ENCODE results near the gene MAPK12.

MAPK12 gene

GRCh38 chr22:50261615-50262459 is at the start of gene MAPK12:
Gene MAPK12 (minus strand): TSS chr22:50261683. CDS start chr22:50261509, 174 bp downstream.
- H3K27me3 ChIP-seq (ENCODE audit: control insufficient read depth, insufficient read depth, low read length) = peaks cover 39% of the 10 kb centered on the region
- H3K9ac ChIP-seq (ENCODE audit: low read depth, low read length) = no peak within 1 kb of the TSS
- H3K4me1 ChIP-seq (ENCODE audit: control insufficient read depth, insufficient read depth, low read length) = peaks cover 13% of the 10 kb centered on the region
- no peaks in the 10 kb centered on the region for H3K9me3 ChIP-seq (ENCODE audit: control insufficient read depth, insufficient read depth, low read length)
- peak within 1 kb of the TSS; percentile 64 for H3K4me3 ChIP-seq (ENCODE audit: low read depth, low read length)
- H3K27ac ChIP-seq (ENCODE audit: low read depth, low read length) = no peak within 1 kb of the TSS
- H3K36me3 ChIP-seq (ENCODE audit: control insufficient read depth, insufficient read depth, low read length) = 0 out of 2 replicates have a peak, but pooled peaks cover 3% of the 10 kb centered on the region

GRCh38 chr22:50310949-50311444 is 49.5 kb upstream of the MAPK12 start:
- Histone ChIP-seq H3K9ac (ENCODE audit: low read depth, low read length) (no peak overlapping the region), H3K4me1 (ENCODE audit: control insufficient read depth, insufficient read depth, low read length) (peaks cover 7% of the 10 kb centered on the region), H3K36me3 (ENCODE audit: control insufficient read depth, insufficient read depth, low read length) (no peaks in the 10 kb centered on the region), H3K27me3 (ENCODE audit: control insufficient read depth, insufficient read depth, low read length) (peaks cover 3% of the 10 kb centered on the region; the same call in 1 of the 2 replicates), H3K9me3 (ENCODE audit: control insufficient read depth, insufficient read depth, low read length) (no peaks in the 10 kb centered on the region), H3K4me3 (ENCODE audit: low read depth, low read length) (no peak overlapping the region), H3K27ac (ENCODE audit: low read depth, low read length) (no peak overlapping the region)

- Histone ChIP-seq H3K9me3 (ENCODE audit: control insufficient read depth, insufficient read depth, low read length) (no peaks in the 10 kb centered on the region), H3K4me1 (ENCODE audit: control insufficient read depth, insufficient read depth, low read length) (peaks cover 11% of the 10 kb centered on the region), H3K4me3 (ENCODE audit: low read depth, low read length) (no peak overlapping the region), H3K36me3 (ENCODE audit: control insufficient read depth, insufficient read depth, low read length) (no peaks in the 10 kb centered on the region), H3K27me3 (ENCODE audit: control insufficient read depth, insufficient read depth, low read length) (peaks cover 4% of the 10 kb centered on the region; the same call in 1 of the 2 replicates), H3K9ac (ENCODE audit: low read depth, low read length) (no peak overlapping the region), H3K27ac (ENCODE audit: low read depth, low read length) (no peak overlapping the region)
Measured at GRCh38 chr22:50310031-50310722, 48.7 kb upstream of the MAPK12 start.

- peaks cover 8% of the 10 kb centered on the region for H3K4me1 ChIP-seq (ENCODE audit: control insufficient read depth, insufficient read depth, low read length)
- H3K27me3 ChIP-seq (ENCODE audit: control insufficient read depth, insufficient read depth, low read length) = peaks cover 4% of the 10 kb centered on the region; the same call in 1 of the 2 replicates
- no peak overlapping the region for H3K9ac ChIP-seq (ENCODE audit: low read depth, low read length)
- no peaks in the 10 kb centered on the region for H3K36me3 ChIP-seq (ENCODE audit: control insufficient read depth, insufficient read depth, low read length)
- no peak overlapping the region for H3K4me3 ChIP-seq (ENCODE audit: low read depth, low read length)
- H3K9me3 ChIP-seq (ENCODE audit: control insufficient read depth, insufficient read depth, low read length) = no peaks in the 10 kb centered on the region
- H3K27ac ChIP-seq (ENCODE audit: low read depth, low read length) = no peak overlapping the region
Measured at GRCh38 chr22:50309601-50309991, 48.1 kb upstream of the MAPK12 start.

GRCh38 chr22:50308986-50309600 is 47.6 kb upstream of the MAPK12 start:
- peaks cover 10% of the 10 kb centered on the region for H3K4me1 ChIP-seq (ENCODE audit: control insufficient read depth, insufficient read depth, low read length)
- no peak overlapping the region for H3K9ac ChIP-seq (ENCODE audit: low read depth, low read length)
- no peak overlapping the region for H3K4me3 ChIP-seq (ENCODE audit: low read depth, low read length)

GRCh38 chr22:50308597-50308935 is 47.1 kb upstream of the MAPK12 start:
- peaks cover 4% of the 10 kb centered on the region; the same call in 1 of the 2 replicates for H3K27me3 ChIP-seq (ENCODE audit: control insufficient read depth, insufficient read depth, low read length)
- no peak overlapping the region for H3K4me3 ChIP-seq (ENCODE audit: low read depth, low read length)
- no peaks in the 10 kb centered on the region for H3K9me3 ChIP-seq (ENCODE audit: control insufficient read depth, insufficient read depth, low read length)
- peaks cover 14% of the 10 kb centered on the region for H3K4me1 ChIP-seq (ENCODE audit: control insufficient read depth, insufficient read depth, low read length)
- no peaks in the 10 kb centered on the region for H3K36me3 ChIP-seq (ENCODE audit: control insufficient read depth, insufficient read depth, low read length)
- H3K27ac ChIP-seq (ENCODE audit: low read depth, low read length) = no peak overlapping the region
- H3K9ac ChIP-seq (ENCODE audit: low read depth, low read length) = no peak overlapping the region

More at GRCh38 chr22:50308986-50309600, 47.6 kb upstream of the MAPK12 start:
- H3K9me3 ChIP-seq (ENCODE audit: control insufficient read depth, insufficient read depth, low read length) = no peaks in the 10 kb centered on the region
- H3K27ac ChIP-seq (ENCODE audit: low read depth, low read length) = no peak overlapping the region
- peaks cover 4% of the 10 kb centered on the region; the same call in 1 of the 2 replicates for H3K27me3 ChIP-seq (ENCODE audit: control insufficient read depth, insufficient read depth, low read length)
- no peaks in the 10 kb centered on the region for H3K36me3 ChIP-seq (ENCODE audit: control insufficient read depth, insufficient read depth, low read length)

GRCh38 chr22:50307890-50308596 is 46.6 kb upstream of the MAPK12 start:
- no peaks in the 10 kb centered on the region for H3K36me3 ChIP-seq (ENCODE audit: control insufficient read depth, insufficient read depth, low read length)
- H3K27ac ChIP-seq (ENCODE audit: low read depth, low read length) = no peak overlapping the region
- H3K9me3 ChIP-seq (ENCODE audit: control insufficient read depth, insufficient read depth, low read length) = no peaks in the 10 kb centered on the region
- no peak overlapping the region for H3K4me3 ChIP-seq (ENCODE audit: low read depth, low read length)
- H3K4me1 ChIP-seq (ENCODE audit: control insufficient read depth, insufficient read depth, low read length) = peaks cover 15% of the 10 kb centered on the region
- H3K27me3 ChIP-seq (ENCODE audit: control insufficient read depth, insufficient read depth, low read length) = peaks cover 4% of the 10 kb centered on the region; the same call in 1 of the 2 replicates
- H3K9ac ChIP-seq (ENCODE audit: low read depth, low read length) = no peak overlapping the region

- Histone ChIP-seq H3K27me3 (ENCODE audit: control insufficient read depth, insufficient read depth, low read length) (peaks cover 4% of the 10 kb centered on the region; the same call in 1 of the 2 replicates), H3K4me1 (ENCODE audit: control insufficient read depth, insufficient read depth, low read length) (peaks cover 15% of the 10 kb centered on the region), H3K27ac (ENCODE audit: low read depth, low read length) (no peak within 1 kb of the TSS), H3K9me3 (ENCODE audit: control insufficient read depth, insufficient read depth, low read length) (no peaks in the 10 kb centered on the region), H3K36me3 (ENCODE audit: control insufficient read depth, insufficient read depth, low read length) (no peaks in the 10 kb centered on the region), H3K4me3 (ENCODE audit: low read depth, low read length) (peak within 1 kb of the TSS; percentile 77), H3K9ac (ENCODE audit: low read depth, low read length) (0 out of 2 replicates have a peak within 1 kb of the TSS, but pooled peaks have one; percentile 24)
Measured at GRCh38 chr22:50306753-50307749, 45.6 kb upstream of the MAPK12 start, which contains the start of gene PLXNB2. Gene PLXNB2 (minus strand): TSS chr22:50307646. CDS start chr22:50290584, 17,062 bp downstream.

GRCh38 chr22:50305923-50306566 is 44.6 kb upstream of the MAPK12 start:
- Histone ChIP-seq H3K4me1 (ENCODE audit: control insufficient read depth, insufficient read depth, low read length) (peaks cover 15% of the 10 kb centered on the region), H3K27ac (ENCODE audit: low read depth, low read length) (peak overlapping the region; percentile 35)

More at GRCh38 chr22:50305923-50306566, 44.6 kb upstream of the MAPK12 start:
- Histone ChIP-seq H3K27me3 (ENCODE audit: control insufficient read depth, insufficient read depth, low read length) (peaks cover 4% of the 10 kb centered on the region; the same call in 1 of the 2 replicates), H3K4me3 (ENCODE audit: low read depth, low read length) (peak overlapping the region; percentile 77), H3K36me3 (ENCODE audit: control insufficient read depth, insufficient read depth, low read length) (no peaks in the 10 kb centered on the region), H3K9me3 (ENCODE audit: control insufficient read depth, insufficient read depth, low read length) (no peaks in the 10 kb centered on the region), H3K9ac (ENCODE audit: low read depth, low read length) (0 out of 2 replicates have a peak overlapping the region, but pooled peaks have one; percentile 5)

Data from HUES48 (cell line).